Peyer's patch (tissue), 4 donors: ENCODE results near the gene ANXA3. TPM values are rescaled to one million over a fixed set of nuclear protein-coding genes. Genes with fewer than 3 reads are reported as not detected.
"Not testable (repeated sequence)": the region's sequence is repeated elsewhere in the genome, so short reads cannot be mapped to it uniquely, and the experiment has no call there.

Experiments
- DNase-seq, 3 donors: peaks; one replicate each; pipeline ENCODE4 v3.0.0-alpha.2; 2017 to 2019
- H3K27ac ChIP-seq, 4 donors: fragments of 200-600 bp; sonication (generic); one replicate each; pipeline ENCODE4 v1.5.1; 2016 to 2019
- H3K27me3 ChIP-seq, 2 donors: fragments of 200-600 bp; sonication (generic); one replicate each; pipeline ENCODE4 v1.5.1; 2019
- H3K36me3 ChIP-seq, 3 donors: fragments of 200-600 bp; sonication (generic); one replicate each; pipeline ENCODE4 v1.5.1; 2016 to 2019
- H3K4me1 ChIP-seq, 4 donors: fragments of 200-600 bp; sonication (generic); one replicate each; pipeline ENCODE4 v1.5.1; 2016 to 2019
- H3K4me3 ChIP-seq, 4 donors: fragments of 200-600 bp; sonication (generic); 1 replicate in 3 of 4; 2 replicates in 1 of 4; pipeline ENCODE4 v1.5.1; 2016 to 2019; ENCODE audit warnings: mild to moderate bottlenecking in 1 of 4
- H3K9me3 ChIP-seq, 4 donors: fragments of 200-600 bp; sonication (generic); one replicate each; pipeline ENCODE4 v1.5.1; 2016 to 2019; ENCODE audit warnings: mild to moderate bottlenecking in 1 of 4
- POLR2A ChIP-seq, 2 donors: fragments of 450-650 bp; IDR thresholded peaks; one replicate each; pipeline ENCODE4 v1.5.1; 2017; ENCODE audit warnings: antibody characterized with exemption in 2 of 2, mild to moderate bottlenecking in 2 of 2, moderate library complexity in 2 of 2
- total RNA-seq, 4 donors: library from RNA; depleted of rRNA; stranded (reverse); fragments of >200 nt; gene quantifications; one replicate each; pipeline ENCODE4 v1.1.0, GENCODE V29; 2016
- TF ChIP-seq, protein P1 (sequence below), 6 experiments: fragments of 450-650 bp in 4 of 6; fragments of 200-600 bp in 2 of 6; sonication (generic) in 1 of 6; IDR thresholded peaks; one replicate each; pipeline ENCODE4 v1.5.1; 2017 to 2019; ENCODE audit warnings: antibody characterized with exemption in 6 of 6, mild to moderate bottlenecking in 3 of 6, moderate library complexity in 1 of 6

Gene ANXA3
- total RNA-seq, 4 donors from 2014 or later: 8.3 to 27.5 (median 22.4) TPM

DNA sequence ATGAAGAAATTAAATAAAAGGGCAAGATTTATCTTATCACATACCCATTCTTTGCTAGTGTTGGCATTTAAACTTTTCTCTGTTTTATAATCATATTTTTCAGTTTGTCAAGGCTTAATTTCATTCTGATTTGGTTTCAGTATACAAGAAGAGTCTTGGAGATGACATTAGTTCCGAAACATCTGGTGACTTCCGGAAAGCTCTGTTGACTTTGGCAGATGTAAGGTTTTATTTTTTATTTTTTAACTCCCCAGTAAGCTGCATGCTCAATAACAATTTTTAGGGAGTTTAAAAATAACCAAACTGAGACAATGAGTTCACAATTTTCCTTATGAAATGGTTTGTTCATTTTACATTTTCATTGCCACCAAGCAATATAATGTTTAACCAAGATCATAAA, 39.8 kb downstream of the ANXA3 start:
- H3K4me3 ChIP-seq: no peak overlapping the region
- no peaks in the 10 kb centered on the region for H3K9me3 ChIP-seq
- H3K27me3 ChIP-seq: no peaks in the 10 kb centered on the region
- H3K27ac ChIP-seq: no peak overlapping the region
- no peak for DNase-seq
- no peaks in the 10 kb centered on the region for H3K36me3 ChIP-seq
- H3K4me1 ChIP-seq: peaks cover 0 to 5% (median 2%) of the 10 kb centered on the region in 4 donors
- TF ChIP-seq, protein P1, sequence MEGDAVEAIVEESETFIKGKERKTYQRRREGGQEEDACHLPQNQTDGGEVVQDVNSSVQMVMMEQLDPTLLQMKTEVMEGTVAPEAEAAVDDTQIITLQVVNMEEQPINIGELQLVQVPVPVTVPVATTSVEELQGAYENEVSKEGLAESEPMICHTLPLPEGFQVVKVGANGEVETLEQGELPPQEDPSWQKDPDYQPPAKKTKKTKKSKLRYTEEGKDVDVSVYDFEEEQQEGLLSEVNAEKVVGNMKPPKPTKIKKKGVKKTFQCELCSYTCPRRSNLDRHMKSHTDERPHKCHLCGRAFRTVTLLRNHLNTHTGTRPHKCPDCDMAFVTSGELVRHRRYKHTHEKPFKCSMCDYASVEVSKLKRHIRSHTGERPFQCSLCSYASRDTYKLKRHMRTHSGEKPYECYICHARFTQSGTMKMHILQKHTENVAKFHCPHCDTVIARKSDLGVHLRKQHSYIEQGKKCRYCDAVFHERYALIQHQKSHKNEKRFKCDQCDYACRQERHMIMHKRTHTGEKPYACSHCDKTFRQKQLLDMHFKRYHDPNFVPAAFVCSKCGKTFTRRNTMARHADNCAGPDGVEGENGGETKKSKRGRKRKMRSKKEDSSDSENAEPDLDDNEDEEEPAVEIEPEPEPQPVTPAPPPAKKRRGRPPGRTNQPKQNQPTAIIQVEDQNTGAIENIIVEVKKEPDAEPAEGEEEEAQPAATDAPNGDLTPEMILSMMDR (IDR thresholded peaks at IDR 0.05): no peak
- TF ChIP-seq POLR2A (IDR thresholded peaks at IDR 0.05): no peak

DNA sequence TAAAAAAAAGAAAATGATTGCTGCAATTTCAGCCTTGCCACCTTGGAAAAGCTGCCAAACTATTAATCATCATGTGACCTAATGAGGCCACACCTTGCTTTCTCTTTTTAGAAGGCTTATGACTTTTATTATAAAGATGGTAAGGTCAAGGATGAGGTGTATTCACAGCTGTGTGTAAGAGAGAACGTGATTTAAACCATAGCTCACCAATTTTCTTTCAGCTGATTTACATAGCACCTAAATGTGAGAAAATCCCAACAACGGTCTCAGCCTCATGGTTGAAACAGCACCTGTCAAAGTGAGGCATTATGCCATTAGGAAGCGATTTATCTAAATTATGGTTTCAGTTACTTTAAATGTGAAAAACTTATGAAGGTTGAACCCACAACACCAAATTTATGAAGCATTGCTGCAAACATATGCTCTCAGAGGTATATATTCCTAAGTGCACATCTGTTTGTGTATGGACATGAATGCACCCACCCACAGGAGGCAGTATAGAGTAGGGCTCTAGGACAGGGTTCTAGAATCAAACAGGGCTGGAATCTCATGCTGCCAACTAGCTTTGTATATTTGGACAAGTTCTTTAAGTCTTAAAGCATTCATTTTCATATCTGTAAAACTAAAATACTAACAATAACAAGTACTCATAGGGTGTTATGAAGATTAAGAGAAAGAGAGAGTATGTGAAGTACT, 40.7 kb downstream of the ANXA3 start:
- no peaks in the 10 kb centered on the region for H3K9me3 ChIP-seq
- peaks cover 0 to 5% (median 2%) of the 10 kb centered on the region in 4 donors for H3K4me1 ChIP-seq
- H3K36me3 ChIP-seq: no peaks in the 10 kb centered on the region
- H3K27me3 ChIP-seq: no peaks in the 10 kb centered on the region
- no peak overlapping the region for H3K4me3 ChIP-seq
- DNase-seq: no peak
- TF ChIP-seq POLR2A (IDR thresholded peaks at IDR 0.05): no peak
- TF ChIP-seq, protein P1 (IDR thresholded peaks at IDR 0.05): peak in 2 of 6 experiments; percentile 20 to 33
- peak overlapping the region in 1 of 4 donors; percentile 5 for H3K27ac ChIP-seq

DNA sequence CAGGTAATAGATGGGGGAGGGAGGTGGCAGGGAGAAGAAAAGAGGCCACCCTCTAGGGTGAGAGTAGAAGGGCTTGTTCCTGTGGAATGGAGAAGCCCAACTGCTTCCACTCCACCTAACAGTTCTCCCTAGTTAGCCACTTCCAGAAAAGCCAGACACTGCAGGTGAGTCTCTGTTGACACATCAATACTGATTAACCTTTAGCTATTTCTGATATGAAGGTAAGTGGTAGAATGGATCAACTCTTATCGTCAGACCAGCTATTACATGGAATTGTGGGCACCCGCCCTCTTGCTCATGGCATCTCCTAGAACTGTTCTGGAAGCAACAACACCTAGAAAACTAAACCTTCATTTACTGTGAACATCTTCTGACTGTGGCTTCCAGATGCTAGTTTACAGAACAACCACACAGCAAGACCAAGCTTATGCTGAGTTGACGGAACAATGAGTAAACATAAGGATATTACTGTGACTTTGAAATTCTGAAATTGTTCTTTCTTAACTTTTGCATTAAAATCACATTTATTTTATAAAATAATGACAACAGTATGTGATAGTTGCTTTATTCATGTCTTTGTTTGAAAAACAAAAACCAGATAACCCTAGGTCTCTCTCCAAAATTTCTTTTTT, 44.7 kb downstream of the ANXA3 start:
- no peak overlapping the region for H3K4me3 ChIP-seq
- peak in 1 of 3 donors; percentile 66 for DNase-seq
- no peaks in the 10 kb centered on the region for H3K36me3 ChIP-seq
- H3K27ac ChIP-seq: peak overlapping the region in 1 of 4 donors; percentile 53
- TF ChIP-seq, protein P1 (IDR thresholded peaks at IDR 0.05): no peak
- no peak for TF ChIP-seq POLR2A (IDR thresholded peaks at IDR 0.05)
- no peaks in the 10 kb centered on the region for H3K9me3 ChIP-seq
- H3K27me3 ChIP-seq: no peaks in the 10 kb centered on the region
- H3K4me1 ChIP-seq: peaks cover 0 to 5% (median 2%) of the 10 kb centered on the region in 4 donors

DNA sequence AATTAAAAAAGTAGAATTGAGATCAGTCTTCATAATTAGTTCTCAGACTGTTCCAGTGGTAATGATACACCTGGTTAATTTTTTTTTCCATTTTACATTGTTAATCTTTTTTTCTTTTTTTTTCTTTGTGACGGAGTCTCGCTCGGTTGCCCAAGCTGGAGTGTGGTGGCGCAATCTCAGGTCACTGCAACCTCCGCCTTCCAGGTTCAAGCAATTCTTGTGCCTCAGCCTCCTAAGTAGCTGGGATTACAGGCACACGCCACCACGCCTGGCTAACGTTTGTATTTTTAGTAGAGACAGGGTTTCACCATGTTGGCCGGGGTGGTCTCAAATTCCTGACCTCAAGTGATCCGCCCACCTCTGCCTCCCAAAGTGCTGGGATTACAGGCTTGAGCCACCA, 46.9 kb downstream of the ANXA3 start:
- not testable (repeated sequence) for H3K36me3 ChIP-seq, H3K4me3 ChIP-seq, H3K4me1 ChIP-seq, H3K27ac ChIP-seq, H3K27me3 ChIP-seq, DNase-seq, H3K9me3 ChIP-seq

DNA sequence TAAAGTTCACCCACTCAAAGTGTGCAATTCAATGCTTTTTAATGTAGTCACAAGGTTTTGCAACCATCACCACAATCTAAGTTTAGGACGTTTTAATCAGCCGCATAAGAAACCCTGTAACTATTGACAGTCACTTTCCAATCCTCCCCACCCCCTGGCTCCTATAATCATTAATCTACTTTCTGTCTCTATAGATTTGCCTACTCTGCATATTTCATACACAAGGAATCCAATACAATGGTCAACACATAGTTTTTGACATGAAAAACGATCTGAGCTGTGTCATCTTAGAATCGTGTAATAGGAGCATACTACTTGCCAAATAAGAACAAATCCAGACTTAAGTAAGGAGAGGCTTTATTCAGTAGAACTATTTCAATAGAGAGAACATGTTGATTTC, 47.6 kb downstream of the ANXA3 start:
- TF ChIP-seq POLR2A (IDR thresholded peaks at IDR 0.05): no peak
- TF ChIP-seq, protein P1 (IDR thresholded peaks at IDR 0.05): no peak
- no peak for DNase-seq
- Histone ChIP-seq H3K9me3 (no peaks in the 10 kb centered on the region), H3K36me3 (no peaks in the 10 kb centered on the region), H3K27ac (no peak overlapping the region), H3K4me1 (peaks cover 0 to 5% (median 0%) of the 10 kb centered on the region in 4 donors), H3K4me3 (no peak overlapping the region), H3K27me3 (no peaks in the 10 kb centered on the region)

DNA sequence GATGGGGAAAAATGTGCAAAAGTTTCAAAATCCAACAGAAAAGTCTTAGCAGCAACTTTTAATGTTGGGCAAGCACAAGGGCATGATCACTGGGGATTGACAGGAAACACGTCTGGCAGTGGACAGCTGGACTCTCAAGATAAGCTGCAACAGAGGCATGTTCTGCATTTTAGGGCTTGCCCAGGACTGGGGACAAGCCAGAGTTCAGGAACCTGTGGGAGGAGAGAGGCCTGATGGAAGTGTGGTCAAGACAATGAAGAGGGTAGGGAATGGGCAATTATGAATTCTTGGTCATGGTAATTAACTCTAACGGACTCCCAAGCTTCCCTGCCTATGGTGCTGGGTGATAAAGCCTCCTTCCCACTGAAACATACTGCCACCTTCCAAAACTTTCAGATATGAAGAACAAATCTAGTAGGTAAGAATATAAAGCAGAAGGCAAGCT, 48.4 kb downstream of the ANXA3 start:
- no peak for DNase-seq
- Histone ChIP-seq H3K9me3 (no peaks in the 10 kb centered on the region), H3K27me3 (no peaks in the 10 kb centered on the region), H3K36me3 (no peaks in the 10 kb centered on the region), H3K27ac (no peak overlapping the region), H3K4me3 (no peak overlapping the region), H3K4me1 (peaks cover 0 to 5% (median 0%) of the 10 kb centered on the region in 4 donors)
- no peak for TF ChIP-seq POLR2A (IDR thresholded peaks at IDR 0.05)
- TF ChIP-seq, protein P1 (IDR thresholded peaks at IDR 0.05): no peak
